ENCODE data around the gene TAS2R16.

DNA sequence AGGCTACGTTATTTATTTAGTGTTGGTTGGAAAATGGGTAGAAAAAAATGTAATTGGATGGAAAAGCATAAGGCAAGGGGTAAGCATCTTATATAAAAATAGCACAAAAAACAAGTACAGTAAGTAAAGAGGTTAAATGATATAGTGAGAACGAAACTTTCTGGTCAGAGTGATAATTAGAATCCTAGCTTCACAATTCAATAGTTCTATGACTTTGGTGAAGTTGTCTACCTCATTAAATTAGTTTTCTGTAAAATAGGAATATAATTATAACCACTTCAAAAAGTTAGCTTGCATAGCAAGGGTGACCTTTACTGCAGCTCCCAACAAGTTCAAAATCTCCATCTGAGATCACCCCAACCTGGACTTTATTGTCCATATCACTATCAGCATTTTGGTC is 30.8 kb upstream of the TAS2R16 start:
- TF ChIP-seq, protein P1, sequence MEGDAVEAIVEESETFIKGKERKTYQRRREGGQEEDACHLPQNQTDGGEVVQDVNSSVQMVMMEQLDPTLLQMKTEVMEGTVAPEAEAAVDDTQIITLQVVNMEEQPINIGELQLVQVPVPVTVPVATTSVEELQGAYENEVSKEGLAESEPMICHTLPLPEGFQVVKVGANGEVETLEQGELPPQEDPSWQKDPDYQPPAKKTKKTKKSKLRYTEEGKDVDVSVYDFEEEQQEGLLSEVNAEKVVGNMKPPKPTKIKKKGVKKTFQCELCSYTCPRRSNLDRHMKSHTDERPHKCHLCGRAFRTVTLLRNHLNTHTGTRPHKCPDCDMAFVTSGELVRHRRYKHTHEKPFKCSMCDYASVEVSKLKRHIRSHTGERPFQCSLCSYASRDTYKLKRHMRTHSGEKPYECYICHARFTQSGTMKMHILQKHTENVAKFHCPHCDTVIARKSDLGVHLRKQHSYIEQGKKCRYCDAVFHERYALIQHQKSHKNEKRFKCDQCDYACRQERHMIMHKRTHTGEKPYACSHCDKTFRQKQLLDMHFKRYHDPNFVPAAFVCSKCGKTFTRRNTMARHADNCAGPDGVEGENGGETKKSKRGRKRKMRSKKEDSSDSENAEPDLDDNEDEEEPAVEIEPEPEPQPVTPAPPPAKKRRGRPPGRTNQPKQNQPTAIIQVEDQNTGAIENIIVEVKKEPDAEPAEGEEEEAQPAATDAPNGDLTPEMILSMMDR (IDR thresholded peaks at IDR 0.05; ENCODE audit: low read length) = no peak
- TF ChIP-seq EZH2phosphoT487 (IDR thresholded peaks at IDR 0.05; ENCODE audit: low read length) = no peak

All from MM.1S (cell line).